Suprapubic skin (tissue), 4 donors: ENCODE results near the gene TRAF3.

Experiments used
- POLR2A ChIP-seq, 2 donors: fragments of 450-650 bp; IDR thresholded peaks; one replicate each; pipeline ENCODE4 v1.6.1; 2017; ENCODE audit warnings: antibody characterized with exemption in 2 of 2, mild to moderate bottlenecking in 2 of 2, moderate library complexity in 2 of 2
- POLR2AphosphoS5 ChIP-seq, 3 donors: sonication (generic); formaldehyde crosslinking; IDR thresholded peaks; one replicate each; pipeline ENCODE4 v1.6.1; 2017; ENCODE audit warnings: antibody characterized with exemption in 3 of 3
- TF ChIP-seq, protein P1 (sequence below), 2 donors: fragments of 200-600 bp in 1 of 2; fragments of 450-650 bp in 1 of 2; sonication (generic) in 1 of 2; IDR thresholded peaks; one replicate each; pipeline ENCODE4 v1.5.1; 2016 to 2019; ENCODE audit warnings: antibody characterized with exemption in 2 of 2, mild to moderate bottlenecking in 1 of 2, moderate library complexity in 1 of 2

GRCh38 chr14:102737402-102738372 lies 39.6 kb upstream of the TRAF3 start:
- TF ChIP-seq, protein P1, sequence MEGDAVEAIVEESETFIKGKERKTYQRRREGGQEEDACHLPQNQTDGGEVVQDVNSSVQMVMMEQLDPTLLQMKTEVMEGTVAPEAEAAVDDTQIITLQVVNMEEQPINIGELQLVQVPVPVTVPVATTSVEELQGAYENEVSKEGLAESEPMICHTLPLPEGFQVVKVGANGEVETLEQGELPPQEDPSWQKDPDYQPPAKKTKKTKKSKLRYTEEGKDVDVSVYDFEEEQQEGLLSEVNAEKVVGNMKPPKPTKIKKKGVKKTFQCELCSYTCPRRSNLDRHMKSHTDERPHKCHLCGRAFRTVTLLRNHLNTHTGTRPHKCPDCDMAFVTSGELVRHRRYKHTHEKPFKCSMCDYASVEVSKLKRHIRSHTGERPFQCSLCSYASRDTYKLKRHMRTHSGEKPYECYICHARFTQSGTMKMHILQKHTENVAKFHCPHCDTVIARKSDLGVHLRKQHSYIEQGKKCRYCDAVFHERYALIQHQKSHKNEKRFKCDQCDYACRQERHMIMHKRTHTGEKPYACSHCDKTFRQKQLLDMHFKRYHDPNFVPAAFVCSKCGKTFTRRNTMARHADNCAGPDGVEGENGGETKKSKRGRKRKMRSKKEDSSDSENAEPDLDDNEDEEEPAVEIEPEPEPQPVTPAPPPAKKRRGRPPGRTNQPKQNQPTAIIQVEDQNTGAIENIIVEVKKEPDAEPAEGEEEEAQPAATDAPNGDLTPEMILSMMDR (IDR thresholded peaks at IDR 0.05): no peak
- TF ChIP-seq POLR2AphosphoS5 (IDR thresholded peaks at IDR 0.05) (no peak), POLR2A (IDR thresholded peaks at IDR 0.05) (no peak)
